HG02884 (cell line): Measurements from ENCODE around the gene DGKQ.

ENCODE experiments used
- ATAC-seq: cut with Tn5 transposase; IDR thresholded peaks from one replicate; pipeline ENCODE4 v1.9.1; 2021; ENCODE audit warnings: mild to moderate bottlenecking, moderate library complexity; ENCODE audit not compliant: unreplicated experiment

DGKQ gene

GRCh38 chr4:996997-997374 lies 23.6 kb upstream of the DGKQ start:
- no peak for ATAC-seq

GRCh38 chr4:996030-996996 lies 22.9 kb upstream of the DGKQ start:
- ATAC-seq = no peak

- ATAC-seq = no peak
Measured at GRCh38 chr4:995311-996026, 22.1 kb upstream of the DGKQ start.

DNA sequence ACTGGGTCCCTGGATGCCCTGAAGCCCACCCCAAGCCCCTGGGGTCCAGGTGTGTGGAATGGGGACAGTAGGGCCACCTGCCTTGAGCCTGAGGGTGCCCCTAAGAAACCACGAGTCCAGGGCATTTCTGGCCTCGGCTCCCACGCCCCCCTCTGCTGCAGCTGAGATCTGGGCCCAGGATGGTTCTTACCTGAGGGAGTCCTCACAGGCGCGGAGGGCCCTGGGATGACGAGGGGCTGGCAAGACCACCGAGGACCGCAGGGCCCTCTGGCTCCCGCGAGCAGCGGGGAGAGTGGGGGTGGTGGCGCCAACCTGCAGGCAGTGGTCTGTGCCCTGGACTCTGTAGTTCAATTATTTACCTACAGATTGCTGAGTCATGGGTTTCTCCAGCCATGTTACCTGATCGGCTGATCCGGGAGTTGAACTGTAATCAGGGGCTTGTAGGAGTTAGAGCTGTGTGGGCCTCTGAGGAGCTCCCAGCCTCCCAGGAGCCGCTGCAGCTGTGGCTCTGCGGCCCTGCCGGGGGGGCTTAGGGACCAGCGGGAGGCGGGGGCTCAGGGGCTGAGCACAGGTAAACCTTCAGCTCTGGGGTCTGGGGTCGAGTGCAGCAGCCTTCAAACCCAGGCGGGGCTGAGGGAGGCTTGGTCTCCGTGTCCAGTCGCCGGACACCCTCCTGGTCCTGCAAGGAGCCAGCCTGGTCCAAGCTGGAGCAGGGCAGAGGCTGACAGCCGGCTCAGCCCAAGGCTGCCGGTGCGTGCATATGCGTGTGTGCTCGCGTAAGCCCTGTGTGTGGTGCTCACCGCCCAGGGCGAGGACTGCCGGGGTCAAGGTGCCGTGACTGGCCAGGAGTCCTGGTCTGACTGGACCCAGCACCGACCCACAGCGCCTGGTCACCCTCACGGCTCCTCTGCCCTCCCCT lies 20.0 kb upstream of the DGKQ start, which contains the start of gene SLC26A1:
TSS of gene SLC26A1 (minus strand) at position 294 of the 919 bp plus-strand sequence. CDS start 1,701 bp downstream, outside the sequence.
- no peak for ATAC-seq

DNA sequence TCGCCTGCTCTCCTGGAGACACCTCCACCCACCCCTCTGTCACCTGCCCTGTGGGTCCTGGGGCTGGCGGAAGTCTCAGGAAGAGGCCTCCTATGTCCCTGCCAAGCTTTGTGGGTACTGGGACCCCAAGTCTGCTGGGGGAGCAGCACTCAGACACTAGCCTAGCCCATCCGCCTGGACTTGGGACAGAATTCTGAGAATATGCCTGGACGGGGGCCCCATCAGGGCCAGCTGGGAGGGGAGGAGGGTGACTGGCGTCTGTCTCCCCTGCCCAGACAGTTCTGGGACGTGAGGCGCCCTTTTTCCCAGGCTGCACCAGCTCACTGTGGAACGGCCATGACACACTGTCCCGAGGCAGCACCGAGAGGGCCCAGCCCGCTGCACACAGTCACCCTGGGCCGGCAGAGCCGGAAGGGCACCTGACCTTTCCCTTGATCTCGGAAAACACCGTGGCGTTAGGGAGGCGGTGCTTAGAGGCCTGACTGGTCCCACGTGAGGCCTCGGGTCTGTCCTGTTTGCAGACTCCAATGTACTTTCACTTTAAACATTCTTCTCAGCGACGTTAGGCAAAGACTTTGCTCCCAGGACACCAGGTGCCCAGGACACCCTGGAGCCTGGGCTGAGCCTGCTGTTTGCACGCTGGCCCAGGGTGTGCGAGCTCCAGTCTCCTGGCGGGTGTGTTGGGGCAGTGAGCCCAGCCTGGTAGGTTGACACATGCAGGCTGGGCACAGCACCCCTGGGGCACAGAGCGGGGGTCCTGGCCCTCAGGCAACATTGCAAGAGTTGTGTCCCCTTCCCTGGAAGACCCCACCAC lies 19.1 kb upstream of the DGKQ start:
- no peak for ATAC-seq

- no peak for ATAC-seq
Measured at GRCh38 chr4:991451-992296, 18.3 kb upstream of the DGKQ start.

DNA sequence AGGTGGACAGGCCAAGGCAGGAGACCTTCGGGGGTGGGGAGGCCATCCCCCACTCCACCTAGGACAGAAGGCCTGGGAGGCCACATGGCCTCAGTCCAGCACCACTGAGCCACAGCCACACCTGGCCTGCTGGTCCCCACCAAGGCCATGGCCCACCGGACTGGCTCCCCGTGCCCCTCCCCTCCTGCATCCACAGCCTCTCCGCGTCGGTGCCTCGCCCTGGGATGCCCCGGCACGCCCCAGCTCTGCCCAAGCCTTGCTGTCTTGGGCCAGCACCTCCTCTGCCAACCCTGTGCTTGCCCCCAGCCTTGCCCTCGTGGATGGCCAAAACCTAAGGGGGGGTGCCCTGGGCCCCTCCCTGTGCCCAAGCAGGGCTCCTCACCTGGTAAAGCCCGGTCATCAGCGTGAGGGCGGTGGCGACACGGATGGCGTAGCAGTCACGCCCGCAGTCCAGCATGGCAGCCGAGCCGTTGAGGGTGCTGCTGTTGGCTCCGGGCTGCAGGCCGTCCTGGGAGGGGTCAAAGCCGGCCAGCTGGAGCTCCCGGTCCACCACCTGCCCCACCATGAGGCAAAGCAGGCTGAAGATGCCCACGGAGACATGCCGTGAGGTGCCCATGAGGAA lies 17.5 kb upstream of the DGKQ start:
- no peak for ATAC-seq

GRCh38 chr4:989722-990471 lies 16.5 kb upstream of the DGKQ start:
- no peak for ATAC-seq

GRCh38 chr4:988726-989721 lies 15.7 kb upstream of the DGKQ start:
- ATAC-seq = no peak

DNA sequence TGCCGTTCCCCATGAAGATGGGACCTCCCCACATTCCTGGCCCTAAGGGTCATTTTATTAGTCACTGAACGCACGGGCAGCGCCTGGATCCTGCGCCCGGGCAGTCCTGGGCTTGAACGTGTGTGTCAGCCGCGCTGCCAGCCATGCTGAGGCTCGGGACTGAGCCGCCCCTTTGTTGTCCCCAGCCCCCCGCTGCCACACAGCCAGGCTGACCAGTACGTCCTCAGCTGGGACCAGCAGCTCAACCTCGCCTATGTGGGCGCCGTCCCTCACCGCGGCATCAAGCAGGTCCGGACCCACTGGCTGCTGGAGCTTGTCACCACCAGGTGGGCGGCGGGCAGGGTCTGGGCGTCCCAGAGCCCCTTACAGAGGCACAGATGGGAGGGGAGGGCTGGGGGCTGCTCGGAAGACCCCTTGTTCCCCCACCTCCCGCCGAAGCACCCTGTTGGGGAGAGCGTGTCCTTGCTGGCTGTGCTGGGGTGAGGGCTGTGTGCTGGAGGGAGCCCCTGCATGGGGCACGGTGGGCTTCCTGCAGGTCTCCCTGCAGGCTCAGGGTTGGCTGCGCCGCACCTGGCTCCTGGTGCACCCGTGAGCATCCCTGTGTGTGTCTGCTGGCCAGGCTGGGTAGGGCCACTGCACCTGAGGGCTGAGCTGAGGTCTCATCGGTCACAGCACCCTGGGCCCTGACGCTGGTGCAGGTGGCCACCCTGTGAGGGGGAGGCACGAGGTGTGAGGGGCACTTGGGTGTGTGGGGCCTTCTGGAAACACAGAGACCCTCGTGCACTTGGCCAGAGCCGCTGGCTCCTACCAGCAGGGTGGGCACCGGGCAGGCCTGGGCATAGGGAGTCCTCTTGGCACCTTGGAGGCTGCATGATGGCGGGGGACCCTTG lies 14.5 kb upstream of the DGKQ start:
- ATAC-seq = no peak

GRCh38 chr4:986879-987623 lies 13.7 kb upstream of the DGKQ start, which contains the start of gene IDUA:
IDUA (plus strand) TSS chr4:987044; CDS start chr4:987085, 41 bp downstream.
- peak; percentile 79 for ATAC-seq

DNA sequence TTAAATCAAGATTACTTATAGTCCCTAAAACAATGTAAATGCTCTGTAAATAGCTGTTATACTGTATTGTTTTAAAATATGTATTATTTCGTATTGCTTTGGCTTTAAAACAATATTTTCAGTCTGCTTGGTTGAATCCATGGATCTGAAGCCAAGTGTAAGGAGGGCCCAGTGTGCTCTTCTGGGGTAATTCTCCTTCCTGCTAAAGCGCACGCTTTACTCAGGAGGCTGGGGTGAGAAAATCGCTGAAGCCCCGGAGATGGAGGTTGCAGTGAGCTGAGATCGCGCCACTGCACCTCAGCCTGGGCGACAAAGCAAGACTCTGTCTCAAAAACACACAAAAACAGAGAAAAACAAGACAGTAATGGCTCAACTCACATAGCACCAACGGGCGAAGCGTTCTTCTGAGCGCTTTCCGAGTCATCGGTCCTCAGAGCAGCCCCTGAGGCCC lies 13.1 kb upstream of the DGKQ start:
- ATAC-seq = peak; percentile 24

- no peak for ATAC-seq
Measured at GRCh38 chr4:985123-985830, 11.9 kb upstream of the DGKQ start.

GRCh38 chr4:984336-985054 lies 11.1 kb upstream of the DGKQ start:
- ATAC-seq = no peak
